Esophagus squamous epithelium (tissue), 5 donors: ENCODE data around the gene GH1. TPM values are rescaled to one million over a fixed set of nuclear protein-coding genes. Genes with fewer than 3 reads are reported as not detected.

ENCODE experiments used
- DNase-seq: peaks from one replicate; lab custom pipeline; 2025; lab: John Stamatoyannopoulos, UW
- H3K27ac ChIP-seq, 4 donors: fragments of 200-600 bp; sonication (generic); one replicate each; pipeline ENCODE4 v1.5.1; 2016 to 2019; ENCODE audit warnings: mild to moderate bottlenecking in 1 of 4
- H3K27me3 ChIP-seq, 4 donors: fragments of 200-600 bp; sonication (generic); 1 replicate in 3 of 4; 2 replicates in 1 of 4; pipeline versions ENCODE4 v1.5.1 to v1.6.0; 2017 to 2021; ENCODE audit warnings: antibody characterized with exemption in 1 of 4
- H3K36me3 ChIP-seq, 3 donors: fragments of 200-600 bp; sonication (generic); one replicate each; pipeline ENCODE4 v1.5.1; 2016 to 2019
- H3K4me1 ChIP-seq, 3 donors: fragments of 200-600 bp; sonication (generic); one replicate each; pipeline ENCODE4 v1.5.1; 2017 to 2019
- H3K4me3 ChIP-seq, 4 donors: fragments of 200-600 bp; sonication (generic); 1 replicate in 3 of 4; 2 replicates in 1 of 4; pipeline ENCODE4 v1.5.1; 2016 to 2019; ENCODE audit warnings: mild to moderate bottlenecking in 2 of 4, moderate library complexity in 1 of 4
- H3K9me3 ChIP-seq, 3 donors: fragments of 200-600 bp; sonication (generic); one replicate each; pipeline ENCODE4 v1.5.1; 2016 to 2019
- CTCF ChIP-seq, 6 experiments: fragments of 450-650 bp in 4 of 6; fragments of 200-600 bp in 2 of 6; sonication (generic) in 2 of 6; IDR thresholded peaks; one replicate each; pipeline ENCODE4 v1.5.1; 2016 to 2019; ENCODE audit warnings: antibody characterized with exemption in 6 of 6, mild to moderate bottlenecking in 4 of 6, moderate library complexity in 4 of 6
- POLR2A ChIP-seq, 4 donors: fragments of 450-650 bp; IDR thresholded peaks; one replicate each; pipeline ENCODE4 v1.6.1; 2017; ENCODE audit warnings: antibody characterized with exemption in 4 of 4, mild to moderate bottlenecking in 4 of 4, moderate library complexity in 3 of 4
- WGBS, 2 donors: methylation state at CpG; one replicate each; pipeline ENCODE4 v1.1.5; 2018; 5-methylcytosine and 5-hydroxymethylcytosine counted together
- intact Hi-C: fragments of 100-400 bp; cut with DNase I; formaldehyde crosslinking; loops from one replicate; pipeline ENCODE4 v1.15.0; 2022
- total RNA-seq, 4 donors: library from RNA; depleted of rRNA; stranded (reverse); fragments of >200 nt; gene quantifications; one replicate each; pipeline ENCODE4 v1.1.0, GENCODE V29; 2016
- donor health status: DM: yes; HTN: yes; CAD: no.

Gene GH1
- total RNA-seq, 4 donors from 2014 or later = not detected

GRCh38 chr17:63930951-63931575 lies 12.4 kb upstream of the GH1 start:
- peaks cover 5 to 30% (median 5%) of the 10 kb centered on the region in 3 donors for H3K4me1 ChIP-seq
- no peaks in the 10 kb centered on the region for H3K36me3 ChIP-seq
- peak overlapping the region in 2 of 4 donors; percentile 27 to 53 for H3K4me3 ChIP-seq
- DNase-seq = no peak
- WGBS, 2 donors = 61 to 78% methylated on average over 7 to 8 of the region's 16 CpGs
- peaks cover 0 to 5% (median 0%) of the 10 kb centered on the region in 4 donors for H3K27me3 ChIP-seq
- H3K9me3 ChIP-seq = no peaks in the 10 kb centered on the region
- intact Hi-C loops = no loop called here
- peak overlapping the region; percentile 15 to 74 (median 52) for H3K27ac ChIP-seq
- TF ChIP-seq CTCF (IDR thresholded peaks at IDR 0.05) (no peak), POLR2A (IDR thresholded peaks at IDR 0.05) (no peak)

- peak overlapping the region in 2 of 4 donors; percentile 14 to 53 for H3K4me3 ChIP-seq
These were observed 11.5 kb upstream of the GH1 start for GRCh38 chr17:63929860-63930766.

GRCh38 chr17:63928966-63929695 lies 10.5 kb upstream of the GH1 start:
- TF ChIP-seq POLR2A (IDR thresholded peaks at IDR 0.05) (no peak), CTCF (IDR thresholded peaks at IDR 0.05) (no peak)
- 86 to 92% methylated on average over 1 of the region's 10 CpGs for WGBS, 2 donors
- no peaks in the 10 kb centered on the region for H3K36me3 ChIP-seq
- no peak overlapping the region for H3K4me3 ChIP-seq
- intact Hi-C loops = loop anchor here (10.0 kb wide), 1 partner anchor 96 kb away; the partner anchor contains the start of gene ICAM2
- H3K27me3 ChIP-seq = no peaks in the 10 kb centered on the region
- no peak overlapping the region for H3K27ac ChIP-seq
- no peaks in the 10 kb centered on the region for H3K9me3 ChIP-seq
- no peak for DNase-seq
- H3K4me1 ChIP-seq = peaks cover 5 to 30% (median 5%) of the 10 kb centered on the region in 3 donors

More at GRCh38 chr17:63929860-63930766, 11.5 kb upstream of the GH1 start:
- 56 to 60% methylated on average over 13 to 19 of the region's 24 CpGs for WGBS, 2 donors
- H3K27me3 ChIP-seq = peaks cover 0 to 5% (median 0%) of the 10 kb centered on the region in 4 donors
- DNase-seq = no peak
- peaks cover 5 to 30% (median 5%) of the 10 kb centered on the region in 3 donors for H3K4me1 ChIP-seq
- peak overlapping the region in 3 of 4 donors; percentile 33 to 74 (median 70) for H3K27ac ChIP-seq
- TF ChIP-seq CTCF (IDR thresholded peaks at IDR 0.05) (no peak), POLR2A (IDR thresholded peaks at IDR 0.05) (no peak)
- no peaks in the 10 kb centered on the region for H3K36me3 ChIP-seq
- intact Hi-C loops = loop anchor here (10.0 kb wide), 1 partner anchor 95 kb away; the partner anchor contains the start of gene ICAM2
- H3K9me3 ChIP-seq = no peaks in the 10 kb centered on the region

GRCh38 chr17:63928172-63928666 lies 9.6 kb upstream of the GH1 start:
- no peak overlapping the region for H3K4me3 ChIP-seq
- no peak overlapping the region for H3K27ac ChIP-seq
- H3K9me3 ChIP-seq = no peaks in the 10 kb centered on the region
- H3K36me3 ChIP-seq = no peaks in the 10 kb centered on the region
- TF ChIP-seq CTCF (IDR thresholded peaks at IDR 0.05) (no peak), POLR2A (IDR thresholded peaks at IDR 0.05) (no peak)
- intact Hi-C loops = loop anchor here (10.0 kb wide), 1 partner anchor 97 kb away; the partner anchor contains the start of gene ICAM2
- no peak for DNase-seq
- no peaks in the 10 kb centered on the region for H3K27me3 ChIP-seq
- 79 to 80% methylated on average over 4 to 7 of the region's 10 CpGs for WGBS, 2 donors
- peaks cover 5 to 30% (median 5%) of the 10 kb centered on the region in 3 donors for H3K4me1 ChIP-seq
